Effector memory CD4-positive, alpha-beta T cell (primary cell): ENCODE results near the gene ZNF518A.
"Not testable (repeated sequence)": the region's sequence is repeated elsewhere in the genome, so short reads cannot be mapped to it uniquely, and the experiment has no call there.

ENCODE experiments used
- DNase-seq, 3 donors: peaks; one replicate each; pipeline ENCODE4 v3.0.0-alpha.2; 2020
- H3K27ac ChIP-seq: 2 replicates; pipeline ENCODE4 v1.7.0; 2013; ENCODE audit warnings: mild to moderate bottlenecking, low read length, moderate library complexity; ENCODE audit not compliant: insufficient read depth, poor library complexity, severe bottlenecking
- H3K27me3 ChIP-seq: replicated peaks from 2 replicates; pipeline ENCODE4 v1.7.0; 2013; ENCODE audit warnings: mild to moderate bottlenecking, low read length; ENCODE audit not compliant: insufficient read depth, control insufficient read depth, poor library complexity, severe bottlenecking
- H3K36me3 ChIP-seq: 2 replicates; pipeline ENCODE4 v1.7.0; 2013; ENCODE audit warnings: mild to moderate bottlenecking, low read length, moderate library complexity; ENCODE audit not compliant: control insufficient read depth, insufficient read depth
- H3K4me1 ChIP-seq: 2 replicates; pipeline ENCODE4 v1.7.0; 2013; ENCODE audit warnings: low read length, mild to moderate bottlenecking; ENCODE audit not compliant: control insufficient read depth, insufficient read depth, poor library complexity, severe bottlenecking
- H3K4me3 ChIP-seq: 2 replicates; pipeline ENCODE4 v1.7.0; 2013; ENCODE audit warnings: low read length, low read depth, mild to moderate bottlenecking; ENCODE audit not compliant: insufficient read depth, poor library complexity, severe bottlenecking
- H3K9me3 ChIP-seq: 2 replicates; pipeline ENCODE4 v1.7.0; 2013; ENCODE audit warnings: mild to moderate bottlenecking, low read length, moderate library complexity; ENCODE audit not compliant: control insufficient read depth

ZNF518A gene

DNA sequence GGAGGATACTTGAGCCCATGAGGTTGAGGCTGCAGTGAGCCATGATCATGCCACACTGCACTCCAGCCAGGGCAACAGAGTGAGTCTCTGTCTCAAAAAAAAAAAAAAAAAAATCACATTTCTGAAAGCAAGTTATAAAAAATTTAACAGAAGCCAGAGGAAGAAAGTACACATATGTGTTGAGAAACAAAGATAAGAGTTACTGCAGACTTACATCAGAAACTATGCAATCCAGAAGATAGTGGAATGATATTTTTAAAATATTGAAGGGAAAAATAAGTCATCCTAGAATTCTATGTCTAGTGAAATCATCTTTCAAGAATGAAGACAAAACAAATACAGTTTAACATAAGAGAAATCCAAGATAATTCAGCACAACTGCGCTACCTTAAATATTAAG is 46.9 kb downstream of the ZNF518A start:
- H3K27me3 ChIP-seq, result no peaks in the 10 kb centered on the region
- no peak overlapping the region for H3K27ac ChIP-seq
- no peak for DNase-seq
- H3K9me3 ChIP-seq, result peaks cover 4% of the 10 kb centered on the region
- H3K36me3 ChIP-seq, result no peaks in the 10 kb centered on the region
- no peak overlapping the region for H3K4me3 ChIP-seq
- no peaks in the 10 kb centered on the region for H3K4me1 ChIP-seq

DNA sequence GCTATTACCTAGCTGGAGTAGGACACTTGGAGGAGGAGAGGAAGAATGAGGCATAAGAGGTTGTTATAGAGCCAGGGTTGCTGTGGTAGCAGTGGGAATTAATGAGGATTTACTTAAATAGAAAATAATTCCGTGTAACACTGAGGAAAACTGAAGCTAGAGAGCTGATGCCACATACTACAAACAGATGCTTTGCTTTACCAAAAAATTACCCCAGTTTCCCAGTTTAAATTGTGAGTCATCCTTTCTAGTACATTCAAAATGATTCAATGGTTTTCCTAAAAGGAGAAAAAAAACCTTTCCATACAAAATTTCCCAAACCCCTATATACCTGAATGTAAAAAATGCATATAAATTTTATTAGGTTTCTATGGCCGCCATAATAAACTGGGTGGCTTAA is 58.3 kb downstream of the ZNF518A start:
- DNase-seq, result no peak
- H3K9me3 ChIP-seq, result no peaks in the 10 kb centered on the region
- no peaks in the 10 kb centered on the region for H3K36me3 ChIP-seq
- no peak overlapping the region for H3K4me3 ChIP-seq
- H3K27me3 ChIP-seq, result no peaks in the 10 kb centered on the region
- H3K27ac ChIP-seq, result no peak overlapping the region
- H3K4me1 ChIP-seq, result no peaks in the 10 kb centered on the region

DNA sequence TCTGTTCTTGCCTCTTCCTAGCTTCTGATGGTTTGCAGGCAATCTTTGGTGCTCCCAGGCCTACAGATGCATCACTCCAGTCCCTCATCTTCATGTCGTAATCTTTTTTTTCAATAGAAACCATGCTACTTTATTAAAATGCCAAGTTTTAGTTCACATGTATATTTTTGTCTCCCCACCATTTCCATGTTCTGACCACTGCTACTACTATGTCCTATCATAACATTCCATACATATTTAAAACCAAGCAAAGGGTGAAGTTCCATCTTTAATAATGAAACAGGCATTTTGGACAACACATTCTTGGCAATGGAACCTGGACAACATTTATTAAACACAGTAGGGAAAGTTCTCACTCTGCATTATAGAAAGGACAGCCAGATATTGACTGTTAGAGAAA is 58.8 kb downstream of the ZNF518A start:
- Histone ChIP-seq H3K9me3 (no peaks in the 10 kb centered on the region), H3K4me1 (no peaks in the 10 kb centered on the region), H3K27ac (no peak overlapping the region), H3K27me3 (no peaks in the 10 kb centered on the region), H3K36me3 (no peaks in the 10 kb centered on the region), H3K4me3 (no peak overlapping the region)
- no peak for DNase-seq

DNA sequence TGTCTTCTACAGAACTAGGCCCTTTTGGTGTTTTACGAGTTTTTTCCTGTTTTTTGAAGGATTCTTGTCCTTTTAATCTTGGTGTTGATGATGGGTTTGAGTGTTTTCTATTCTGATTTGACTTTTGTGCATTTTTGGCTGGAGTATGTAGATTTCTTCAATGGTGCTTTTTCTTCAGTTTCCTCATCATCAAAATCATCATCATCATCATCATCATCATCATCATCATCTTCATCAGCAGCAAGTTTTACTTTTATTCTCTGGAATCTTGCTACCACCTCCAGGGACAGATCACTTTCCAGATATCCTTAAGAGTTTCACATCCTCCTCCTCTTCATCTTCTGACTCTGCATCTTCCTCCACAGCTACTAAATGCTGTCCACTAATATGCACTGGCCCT is 59.4 kb downstream of the ZNF518A start:
- not testable (repeated sequence) for H3K36me3 ChIP-seq, H3K4me3 ChIP-seq, DNase-seq, H3K4me1 ChIP-seq, H3K27me3 ChIP-seq, H3K27ac ChIP-seq, H3K9me3 ChIP-seq

DNA sequence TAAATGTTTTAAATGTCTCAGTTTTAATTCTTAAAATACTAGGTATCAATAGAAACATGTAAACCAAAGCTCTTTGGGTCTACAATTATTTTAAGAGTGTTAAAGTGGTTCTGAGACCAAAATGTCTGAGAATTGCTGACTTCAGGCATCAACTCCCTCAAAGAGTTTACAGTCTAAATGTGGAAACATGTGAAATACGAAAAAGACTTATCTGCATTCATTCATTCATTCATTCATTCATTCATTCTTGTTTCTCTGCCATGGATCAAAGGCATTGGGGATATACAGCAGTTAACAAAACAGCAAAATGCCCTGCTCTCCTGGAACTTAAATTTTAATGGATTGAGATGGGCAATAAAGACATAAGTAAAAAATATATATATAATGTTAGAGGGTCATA is 71.4 kb downstream of the ZNF518A start:
- no peaks in the 10 kb centered on the region for H3K27me3 ChIP-seq
- no peaks in the 10 kb centered on the region for H3K9me3 ChIP-seq
- DNase-seq, result no peak
- no peak overlapping the region for H3K27ac ChIP-seq
- no peaks in the 10 kb centered on the region for H3K4me1 ChIP-seq
- H3K36me3 ChIP-seq, result no peaks in the 10 kb centered on the region
- no peak overlapping the region for H3K4me3 ChIP-seq

DNA sequence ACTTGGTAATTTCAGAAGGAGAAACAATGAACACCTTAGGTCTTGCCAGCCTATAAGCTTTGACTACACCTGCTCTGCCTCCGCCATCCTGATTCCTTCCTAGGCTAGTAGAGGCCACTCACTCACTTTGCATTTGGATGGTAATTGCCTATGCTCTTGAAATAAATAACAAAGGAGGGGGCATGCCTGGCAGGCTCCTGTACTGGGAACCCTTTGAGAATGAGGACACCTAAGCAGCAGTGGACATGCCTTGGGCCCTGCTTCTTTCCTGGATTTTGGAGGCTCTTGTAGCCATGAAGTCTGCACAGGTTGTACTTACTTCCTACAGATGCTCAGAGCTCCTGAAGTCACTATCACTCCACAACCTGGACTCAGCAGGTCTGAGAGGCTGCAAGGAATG is 75.5 kb downstream of the ZNF518A start:
- no peak for DNase-seq
- H3K36me3 ChIP-seq, result no peaks in the 10 kb centered on the region
- no peaks in the 10 kb centered on the region for H3K27me3 ChIP-seq
- H3K9me3 ChIP-seq, result no peaks in the 10 kb centered on the region
- no peaks in the 10 kb centered on the region for H3K4me1 ChIP-seq
- H3K4me3 ChIP-seq, result no peak overlapping the region
- H3K27ac ChIP-seq, result no peak overlapping the region

DNA sequence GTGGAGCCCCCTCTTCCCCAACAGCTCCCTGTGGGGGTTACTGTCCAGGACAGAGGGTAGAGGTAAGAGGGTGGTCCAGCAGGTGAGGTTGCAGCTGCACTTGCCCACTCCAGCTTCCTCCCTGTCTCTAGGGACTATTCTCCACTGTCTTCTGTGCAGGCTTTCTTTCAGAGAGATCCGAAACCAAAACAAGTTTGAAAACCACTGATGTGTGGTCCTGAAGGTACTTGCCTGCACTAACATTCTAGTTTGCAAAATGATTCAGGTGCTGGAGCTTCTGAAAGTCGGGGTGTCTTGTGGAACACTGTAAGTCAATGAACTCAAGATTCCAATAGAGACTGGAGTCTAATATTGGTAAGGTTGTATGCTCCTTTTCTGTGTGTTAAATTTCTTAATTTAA is 78.2 kb downstream of the ZNF518A start:
- Histone ChIP-seq H3K4me3 (no peak overlapping the region), H3K4me1 (no peaks in the 10 kb centered on the region), H3K27me3 (no peaks in the 10 kb centered on the region), H3K27ac (no peak overlapping the region), H3K9me3 (no peaks in the 10 kb centered on the region), H3K36me3 (no peaks in the 10 kb centered on the region)
- no peak for DNase-seq

DNA sequence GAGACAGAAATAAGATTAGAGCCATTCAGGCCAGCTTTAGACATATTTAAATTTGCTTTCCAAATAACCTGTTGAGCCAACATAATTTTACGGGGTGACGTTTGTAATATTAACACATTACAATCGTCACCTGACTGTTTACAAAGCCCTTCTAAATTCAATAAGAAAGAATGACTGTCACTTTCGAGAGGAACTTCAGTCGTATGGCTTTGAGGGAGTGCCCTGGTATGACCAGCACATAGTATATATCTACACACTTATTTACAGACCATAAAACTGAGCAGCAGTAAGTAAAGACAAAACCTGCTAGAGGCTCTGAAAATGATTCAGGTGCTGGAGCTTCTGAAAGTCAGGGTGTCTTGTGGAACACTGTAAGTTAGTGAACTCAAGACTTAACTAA is 78.8 kb downstream of the ZNF518A start:
- Histone ChIP-seq H3K27ac (no peak overlapping the region), H3K36me3 (no peaks in the 10 kb centered on the region), H3K9me3 (no peaks in the 10 kb centered on the region), H3K4me1 (no peaks in the 10 kb centered on the region), H3K27me3 (no peaks in the 10 kb centered on the region), H3K4me3 (no peak overlapping the region)
- no peak for DNase-seq

DNA sequence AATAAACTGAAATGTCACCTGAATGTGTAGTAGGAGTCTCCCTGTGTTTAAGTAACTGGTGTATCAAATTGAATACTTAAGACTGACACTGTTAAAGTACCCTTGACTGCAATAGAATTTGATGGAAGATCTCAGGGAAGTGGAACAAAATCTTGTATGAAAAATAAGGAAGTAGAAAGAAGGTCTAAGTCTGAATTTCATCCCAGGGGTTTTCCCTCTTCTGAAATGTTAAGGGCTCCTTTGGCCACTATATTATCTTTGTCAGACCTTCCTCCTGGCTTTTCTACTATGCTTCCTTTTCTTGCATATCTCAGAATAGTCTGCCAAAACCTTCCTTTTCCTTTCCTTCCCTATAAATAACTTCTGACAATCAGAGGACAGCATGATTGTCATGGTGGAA is 81.7 kb downstream of the ZNF518A start:
- Histone ChIP-seq H3K36me3 (no peaks in the 10 kb centered on the region), H3K27ac (no peak overlapping the region), H3K9me3 (no peaks in the 10 kb centered on the region), H3K4me1 (no peaks in the 10 kb centered on the region), H3K4me3 (no peak overlapping the region), H3K27me3 (no peaks in the 10 kb centered on the region)
- DNase-seq, result no peak

DNA sequence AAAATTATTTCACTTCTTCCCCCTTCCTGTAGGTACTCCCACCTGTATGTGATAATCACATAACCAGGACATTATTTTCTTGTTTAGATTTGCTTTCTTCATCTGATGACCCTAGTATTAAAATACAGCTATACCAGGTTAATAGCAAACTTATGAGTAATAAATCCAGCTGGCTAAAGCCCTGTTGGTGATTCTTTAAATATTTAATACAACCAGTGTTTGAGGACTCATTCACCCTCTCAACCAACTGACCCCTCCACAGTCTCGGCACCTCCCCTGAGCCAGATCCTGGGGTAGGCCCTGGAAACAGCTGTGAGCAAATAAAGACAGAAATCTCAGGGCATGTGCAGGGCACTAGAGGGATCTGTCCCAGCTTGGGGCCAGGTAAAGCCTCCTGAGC is 82.8 kb downstream of the ZNF518A start:
- Histone ChIP-seq H3K27ac (no peak overlapping the region), H3K36me3 (no peaks in the 10 kb centered on the region), H3K4me3 (no peak overlapping the region), H3K9me3 (no peaks in the 10 kb centered on the region), H3K27me3 (no peaks in the 10 kb centered on the region), H3K4me1 (no peaks in the 10 kb centered on the region)
- no peak for DNase-seq
